Adrenal gland (tissue), 5 donors: ENCODE data around the gene GAS2.

ENCODE experiments used
- POLR2A ChIP-seq, 2 donors: fragments of 450-650 bp; IDR thresholded peaks; one replicate each; pipeline ENCODE4 v1.6.1; 2017; ENCODE audit warnings: antibody characterized with exemption in 2 of 2, mild to moderate bottlenecking in 2 of 2, moderate library complexity in 1 of 2
- TF ChIP-seq, protein P1 (sequence below), 6 experiments: fragments of 450-650 bp in 4 of 6; fragments of 200-600 bp in 2 of 6; sonication (generic) in 1 of 6; IDR thresholded peaks; 1 replicate in 5 of 6; 2 replicates in 1 of 6; pipeline versions ENCODE4 v1.5.1 to v1.8.0; 2016 to 2021; ENCODE audit warnings: antibody characterized with exemption in 6 of 6, mild to moderate bottlenecking in 2 of 6, moderate library complexity in 1 of 6
- donor health status: DM: no; HTN: no; CAD: no.

DNA sequence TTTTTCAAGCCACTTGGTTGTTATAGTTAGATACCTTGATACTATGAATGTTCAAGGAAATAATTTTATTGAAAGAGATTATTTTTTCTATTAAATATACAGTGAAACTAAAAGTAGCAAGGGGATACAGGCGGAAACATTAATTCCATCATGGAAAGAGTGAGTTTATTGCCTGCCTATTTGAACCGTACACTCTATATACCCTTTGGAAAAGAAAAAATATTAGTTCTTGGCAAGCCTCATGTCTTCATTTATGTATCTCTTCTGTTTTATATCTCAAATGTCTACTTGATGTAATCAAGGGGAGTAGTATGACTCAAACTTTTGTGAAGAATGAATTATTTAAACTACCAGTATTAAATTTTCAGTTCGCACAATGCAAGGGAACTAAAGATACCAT lies 54.0 kb downstream of the GAS2 start:
- TF ChIP-seq, protein P1, sequence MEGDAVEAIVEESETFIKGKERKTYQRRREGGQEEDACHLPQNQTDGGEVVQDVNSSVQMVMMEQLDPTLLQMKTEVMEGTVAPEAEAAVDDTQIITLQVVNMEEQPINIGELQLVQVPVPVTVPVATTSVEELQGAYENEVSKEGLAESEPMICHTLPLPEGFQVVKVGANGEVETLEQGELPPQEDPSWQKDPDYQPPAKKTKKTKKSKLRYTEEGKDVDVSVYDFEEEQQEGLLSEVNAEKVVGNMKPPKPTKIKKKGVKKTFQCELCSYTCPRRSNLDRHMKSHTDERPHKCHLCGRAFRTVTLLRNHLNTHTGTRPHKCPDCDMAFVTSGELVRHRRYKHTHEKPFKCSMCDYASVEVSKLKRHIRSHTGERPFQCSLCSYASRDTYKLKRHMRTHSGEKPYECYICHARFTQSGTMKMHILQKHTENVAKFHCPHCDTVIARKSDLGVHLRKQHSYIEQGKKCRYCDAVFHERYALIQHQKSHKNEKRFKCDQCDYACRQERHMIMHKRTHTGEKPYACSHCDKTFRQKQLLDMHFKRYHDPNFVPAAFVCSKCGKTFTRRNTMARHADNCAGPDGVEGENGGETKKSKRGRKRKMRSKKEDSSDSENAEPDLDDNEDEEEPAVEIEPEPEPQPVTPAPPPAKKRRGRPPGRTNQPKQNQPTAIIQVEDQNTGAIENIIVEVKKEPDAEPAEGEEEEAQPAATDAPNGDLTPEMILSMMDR (IDR thresholded peaks at IDR 0.05), result no peak
- TF ChIP-seq POLR2A (IDR thresholded peaks at IDR 0.05), result no peak
